22Rv1 (cell line): Measurements from ENCODE around the gene MRPS24.

ENCODE experiments used
- ZFX ChIP-seq: fragments of 450-650 bp; IDR thresholded peaks from 2 replicates; pipeline ENCODE4 v1.6.1; 2017; ENCODE audit warnings: antibody characterized with exemption, borderline replicate concordance
- TF ChIP-seq, protein P1 (sequence below): fragments of 450-650 bp; IDR thresholded peaks from 2 replicates; pipeline ENCODE4 v1.5.1; 2017; ENCODE audit warnings: mild to moderate bottlenecking

- TF ChIP-seq, protein P1, sequence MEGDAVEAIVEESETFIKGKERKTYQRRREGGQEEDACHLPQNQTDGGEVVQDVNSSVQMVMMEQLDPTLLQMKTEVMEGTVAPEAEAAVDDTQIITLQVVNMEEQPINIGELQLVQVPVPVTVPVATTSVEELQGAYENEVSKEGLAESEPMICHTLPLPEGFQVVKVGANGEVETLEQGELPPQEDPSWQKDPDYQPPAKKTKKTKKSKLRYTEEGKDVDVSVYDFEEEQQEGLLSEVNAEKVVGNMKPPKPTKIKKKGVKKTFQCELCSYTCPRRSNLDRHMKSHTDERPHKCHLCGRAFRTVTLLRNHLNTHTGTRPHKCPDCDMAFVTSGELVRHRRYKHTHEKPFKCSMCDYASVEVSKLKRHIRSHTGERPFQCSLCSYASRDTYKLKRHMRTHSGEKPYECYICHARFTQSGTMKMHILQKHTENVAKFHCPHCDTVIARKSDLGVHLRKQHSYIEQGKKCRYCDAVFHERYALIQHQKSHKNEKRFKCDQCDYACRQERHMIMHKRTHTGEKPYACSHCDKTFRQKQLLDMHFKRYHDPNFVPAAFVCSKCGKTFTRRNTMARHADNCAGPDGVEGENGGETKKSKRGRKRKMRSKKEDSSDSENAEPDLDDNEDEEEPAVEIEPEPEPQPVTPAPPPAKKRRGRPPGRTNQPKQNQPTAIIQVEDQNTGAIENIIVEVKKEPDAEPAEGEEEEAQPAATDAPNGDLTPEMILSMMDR, result no peak
- TF ChIP-seq ZFX, result no peak
Observed at GRCh38 chr7:43902542-43903054, 33.3 kb upstream of the MRPS24 start.
